Liver (tissue), 9 donors: ENCODE measurements around the gene CABLES1. TPM values are rescaled to one million over a fixed set of nuclear protein-coding genes. Genes with fewer than 3 reads are reported as not detected.

Source experiments
- DNase-seq: peaks from one replicate; pipeline ENCODE4 v3.0.0-alpha.2; 2017; ENCODE audit warnings: low spot score
- H3K27ac ChIP-seq, 2 donors: one replicate each; pipeline ENCODE4 v1.7.0; 2013; ENCODE audit warnings: inconsistent platforms in 2 of 2, low read length in 2 of 2, control low read depth in 1 of 2, low read depth in 1 of 2, mild to moderate bottlenecking in 1 of 2
- H3K27me3 ChIP-seq, 4 donors: one replicate each; pipeline versions ENCODE4 v1.6.1 to v1.7.0; 2013; ENCODE audit warnings: low read length in 3 of 4, inconsistent platforms in 1 of 4, mild to moderate bottlenecking in 1 of 4, moderate library complexity in 1 of 4; ENCODE audit not compliant: control insufficient read depth in 4 of 4, insufficient read depth in 4 of 4
- H3K36me3 ChIP-seq, 4 donors: one replicate each; pipeline versions ENCODE4 v1.6.1 to v1.7.0; 2013; ENCODE audit warnings: low read length in 3 of 4, mild to moderate bottlenecking in 3 of 4, low read depth in 1 of 4, moderate library complexity in 1 of 4; ENCODE audit not compliant: control insufficient read depth in 4 of 4, insufficient read depth in 3 of 4
- H3K4me1 ChIP-seq, 4 donors: one replicate each; pipeline versions ENCODE4 v1.6.1 to v1.7.0; 2013; ENCODE audit warnings: low read length in 3 of 4, mild to moderate bottlenecking in 3 of 4, moderate library complexity in 1 of 4; ENCODE audit not compliant: control insufficient read depth in 4 of 4, insufficient read depth in 4 of 4
- H3K4me3 ChIP-seq, 3 donors: one replicate each; pipeline versions ENCODE4 v1.6.1 to v1.7.0; 2013; ENCODE audit warnings: low read length in 3 of 3, control low read depth in 1 of 3, low read depth in 1 of 3, mild to moderate bottlenecking in 1 of 3
- H3K9ac ChIP-seq, 2 donors: one replicate each; pipeline ENCODE4 v1.7.0; 2013; ENCODE audit warnings: low read length in 2 of 2, mild to moderate bottlenecking in 2 of 2, moderate library complexity in 2 of 2, control low read depth in 1 of 2, low read depth in 1 of 2
- H3K9me3 ChIP-seq, 4 donors: one replicate each; pipeline versions ENCODE4 v1.6.1 to v1.7.0; 2013; ENCODE audit warnings: low read length in 3 of 4; ENCODE audit not compliant: control insufficient read depth in 4 of 4
- EGR1 ChIP-seq, 2 donors: IDR thresholded peaks; 2 replicates each; pipeline ENCODE4 v1.6.1; 2016 to 2018; ENCODE audit warnings: antibody characterized with exemption in 2 of 2, low read depth in 2 of 2
- FOXA1 ChIP-seq: IDR thresholded peaks from 2 replicates; pipeline ENCODE4 v1.6.1; 2016; ENCODE audit warnings: antibody characterized with exemption
- FOXA2 ChIP-seq: IDR thresholded peaks from 2 replicates; pipeline ENCODE4 v1.6.1; 2016; ENCODE audit warnings: antibody characterized with exemption
- GABPA ChIP-seq, 2 donors: IDR thresholded peaks in 1 of 2; conservative IDR thresholded peaks in 1 of 2; 2 replicates each; pipeline ENCODE4 v1.6.1; 2016; ENCODE audit warnings: antibody characterized with exemption in 2 of 2, mild to moderate bottlenecking in 1 of 2, moderate library complexity in 1 of 2
- HNF4A ChIP-seq, 2 donors: conservative IDR thresholded peaks; 2 replicates each; pipeline ENCODE4 v1.6.1; 2016; ENCODE audit warnings: antibody characterized with exemption in 2 of 2, mild to moderate bottlenecking in 2 of 2
- JUND ChIP-seq, 2 donors: IDR thresholded peaks; 2 replicates each; pipeline ENCODE4 v1.6.1; 2016; ENCODE audit warnings: antibody characterized with exemption in 2 of 2
- NR2F2 ChIP-seq: IDR thresholded peaks from 2 replicates; pipeline ENCODE4 v1.6.1; 2016; ENCODE audit warnings: antibody characterized with exemption
- RAD21 ChIP-seq, 2 donors: IDR thresholded peaks; 2 replicates each; pipeline ENCODE4 v1.6.1; 2016; ENCODE audit warnings: antibody characterized with exemption in 2 of 2, mild to moderate bottlenecking in 2 of 2
- RXRA ChIP-seq, 2 donors: IDR thresholded peaks; 2 replicates each; pipeline ENCODE4 v1.6.1; 2017 to 2018; ENCODE audit warnings: antibody characterized with exemption in 2 of 2, mild to moderate bottlenecking in 1 of 2
- SP1 ChIP-seq: IDR thresholded peaks from 2 replicates; pipeline ENCODE4 v1.6.1; 2018; ENCODE audit warnings: antibody characterized with exemption, mild to moderate bottlenecking
- TAF1 ChIP-seq: conservative IDR thresholded peaks from 2 replicates; pipeline ENCODE4 v1.6.1; 2016; ENCODE audit warnings: antibody characterized with exemption, mild to moderate bottlenecking
- YY1 ChIP-seq: IDR thresholded peaks from 2 replicates; pipeline ENCODE4 v1.6.1; 2016; ENCODE audit warnings: antibody characterized with exemption, mild to moderate bottlenecking
- WGBS: extraction: QIAGEN DNeasy Blood & Tissue Kit; methylation state at CpG from one replicate; pipeline ENCODE4 v1.1.7; 2013; 5-methylcytosine and 5-hydroxymethylcytosine counted together
- polyA plus RNA-seq, 2 donors: library from polyadenylated mRNA; stranded (reverse) in 1 of 2; unstranded in 1 of 2; fragments of 200-250 nt in 1 of 2; fragments of >200 nt in 1 of 2; fragmentation: Nextera tagmentation in 1 of 2; extraction: Ambion mirVana in 1 of 2; gene quantifications; one replicate each; pipeline versions ENCODE4 v1.2.1 to v1.2.3, GENCODE V29; 2013 to 2015
- total RNA-seq, 2 donors: library from RNA; depleted of rRNA; stranded (reverse); fragments of >200 nt; gene quantifications; one replicate each; pipeline ENCODE4 v1.2.3, GENCODE V29; 2014
- TF ChIP-seq, protein P1 (sequence below): IDR thresholded peaks from 2 replicates; pipeline ENCODE4 v1.6.1; 2016; ENCODE audit warnings: antibody characterized with exemption
- TF ChIP-seq, protein P2 (sequence below): IDR thresholded peaks from 2 replicates; pipeline ENCODE4 v1.6.1; 2016; ENCODE audit warnings: antibody characterized with exemption
- TF ChIP-seq, protein P3 (sequence below): fragments of 150-350 bp; IDR thresholded peaks from 2 replicates; pipeline ENCODE4 v1.5.1; 2017; ENCODE audit warnings: improper control_type of control experiment, low read depth, low read length; ENCODE audit not compliant: missing input control
- TF ChIP-seq, protein P4 (sequence below): IDR thresholded peaks from 2 replicates; pipeline ENCODE4 v1.6.1; 2016; ENCODE audit warnings: antibody characterized with exemption
- donor health status: healthy.
- donor health status: healthy.
- donor health status: healthy.
- donor health status: healthy.
- donor health status: healthy.

CABLES1 gene
- total and polyA plus RNA-seq, 4 donors = 3.3 to 8.9 (median 4.5) TPM

DNA sequence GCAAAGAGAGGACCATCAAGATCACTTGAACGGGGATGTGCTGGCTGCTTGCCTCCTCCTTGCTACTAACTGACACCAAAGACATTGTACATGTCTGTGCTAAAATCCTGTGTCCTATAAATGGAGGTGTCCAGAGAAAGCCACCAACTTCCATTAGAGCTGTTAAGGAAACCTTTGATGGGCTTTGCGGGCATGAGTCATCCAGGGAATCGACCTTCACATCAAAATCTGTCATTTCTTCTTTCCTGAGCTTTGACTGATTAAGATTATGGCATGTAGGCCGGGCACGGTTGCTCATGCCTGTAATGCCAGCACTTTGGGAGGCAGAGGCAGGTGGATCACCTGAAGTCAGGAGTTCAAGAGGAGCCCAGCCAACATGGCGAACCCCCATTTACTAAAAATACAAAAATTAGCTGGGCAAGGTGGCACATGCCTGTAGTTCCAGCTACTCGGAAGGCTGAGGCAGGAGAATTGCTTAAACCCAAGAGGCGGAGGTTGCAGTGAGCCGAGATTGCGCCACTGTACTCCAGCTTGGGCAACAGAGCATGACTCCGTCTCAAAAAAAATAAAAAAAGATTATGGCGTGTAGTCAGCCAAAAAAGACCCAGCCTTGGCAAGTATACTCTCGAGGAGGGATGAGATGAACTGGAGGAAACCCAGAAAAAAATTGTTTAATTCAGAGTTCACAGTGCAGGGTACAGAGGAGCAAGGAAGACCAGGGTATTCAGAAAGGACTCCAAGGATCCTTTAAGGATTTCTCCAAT is 115.8 kb downstream of the CABLES1 start:
- Histone ChIP-seq H3K4me1 (no peaks in the 10 kb centered on the region), H3K27me3 (no peaks in the 10 kb centered on the region), H3K9me3 (peaks cover 0 to 2% (median 0%) of the 10 kb centered on the region in 4 donors), H3K9ac (no peak overlapping the region), H3K27ac (no peak overlapping the region), H3K36me3 (peaks cover 0 to 17% (median 11%) of the 10 kb centered on the region in 4 donors), H3K4me3 (no peak overlapping the region)
- TF ChIP-seq, protein P1, sequence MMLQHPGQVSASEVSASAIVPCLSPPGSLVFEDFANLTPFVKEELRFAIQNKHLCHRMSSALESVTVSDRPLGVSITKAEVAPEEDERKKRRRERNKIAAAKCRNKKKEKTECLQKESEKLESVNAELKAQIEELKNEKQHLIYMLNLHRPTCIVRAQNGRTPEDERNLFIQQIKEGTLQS = no peak
- TF ChIP-seq JUND (IDR thresholded peaks at IDR 0.05) = no peak
- TF ChIP-seq FOXA2 = no peak
- no peak for TF ChIP-seq YY1
- peak in 1 of 2 donors; percentile 11 for TF ChIP-seq RXRA (IDR thresholded peaks at IDR 0.05)
- TF ChIP-seq NR2F2 = peak; percentile 43
- peak in 1 of 2 donors; percentile 16 for TF ChIP-seq RAD21 (IDR thresholded peaks at IDR 0.05)
- 82% methylated on average over 13 of the region's 13 CpGs for WGBS
- DNase-seq = no peak

DNA sequence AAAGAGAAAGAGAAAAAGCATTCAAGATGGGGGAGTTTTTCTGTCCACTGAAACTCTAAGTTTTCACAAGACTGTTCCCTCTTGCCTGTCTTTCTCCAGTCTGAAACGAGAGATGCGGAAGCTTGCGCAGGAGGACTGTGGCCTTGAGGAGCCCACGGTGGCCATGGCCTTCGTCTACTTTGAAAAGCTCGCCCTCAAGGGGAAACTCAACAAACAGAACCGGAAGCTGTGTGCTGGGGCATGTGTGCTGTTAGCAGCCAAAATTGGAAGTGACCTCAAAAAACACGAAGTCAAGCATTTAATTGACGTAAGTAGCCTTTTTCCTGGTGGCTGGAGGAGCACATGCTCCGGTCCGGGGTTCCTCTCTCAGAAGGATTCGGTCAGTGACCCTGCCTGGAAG is 118.3 kb downstream of the CABLES1 start:
- no peak overlapping the region for H3K27ac ChIP-seq
- H3K9ac ChIP-seq = no peak overlapping the region
- H3K36me3 ChIP-seq = peaks cover 0 to 21% (median 10%) of the 10 kb centered on the region in 4 donors
- H3K27me3 ChIP-seq = no peaks in the 10 kb centered on the region
- 89% methylated on average over 12 of the region's 12 CpGs for WGBS
- no peak for DNase-seq
- H3K4me3 ChIP-seq = no peak overlapping the region
- TF ChIP-seq, protein P1 = no peak
- TF ChIP-seq, protein P2, sequence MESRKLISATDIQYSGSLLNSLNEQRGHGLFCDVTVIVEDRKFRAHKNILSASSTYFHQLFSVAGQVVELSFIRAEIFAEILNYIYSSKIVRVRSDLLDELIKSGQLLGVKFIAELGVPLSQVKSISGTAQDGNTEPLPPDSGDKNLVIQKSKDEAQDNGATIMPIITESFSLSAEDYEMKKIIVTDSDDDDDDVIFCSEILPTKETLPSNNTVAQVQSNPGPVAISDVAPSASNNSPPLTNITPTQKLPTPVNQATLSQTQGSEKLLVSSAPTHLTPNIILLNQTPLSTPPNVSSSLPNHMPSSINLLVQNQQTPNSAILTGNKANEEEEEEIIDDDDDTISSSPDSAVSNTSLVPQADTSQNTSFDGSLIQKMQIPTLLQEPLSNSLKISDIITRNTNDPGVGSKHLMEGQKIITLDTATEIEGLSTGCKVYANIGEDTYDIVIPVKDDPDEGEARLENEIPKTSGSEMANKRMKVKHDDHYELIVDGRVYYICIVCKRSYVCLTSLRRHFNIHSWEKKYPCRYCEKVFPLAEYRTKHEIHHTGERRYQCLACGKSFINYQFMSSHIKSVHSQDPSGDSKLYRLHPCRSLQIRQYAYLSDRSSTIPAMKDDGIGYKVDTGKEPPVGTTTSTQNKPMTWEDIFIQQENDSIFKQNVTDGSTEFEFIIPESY = no peak
- TF ChIP-seq TAF1 (no peak), YY1 (no peak), RXRA (IDR thresholded peaks at IDR 0.05) (peak; percentile 30 to 49), GABPA (IDR thresholded peaks at IDR 0.05 in 1 of 2, conservative IDR thresholded peaks at IDR 0.05 in 1 of 2) (peak; percentile 33 to 51), HNF4A (conservative IDR thresholded peaks at IDR 0.05) (no peak), JUND (IDR thresholded peaks at IDR 0.05) (no peak), NR2F2 (peak; percentile 29), SP1 (no peak), FOXA2 (no peak), FOXA1 (no peak), EGR1 (IDR thresholded peaks at IDR 0.05; ENCODE audit: low read depth in 2 of 2) (no peak)
- TF ChIP-seq, protein P3, sequence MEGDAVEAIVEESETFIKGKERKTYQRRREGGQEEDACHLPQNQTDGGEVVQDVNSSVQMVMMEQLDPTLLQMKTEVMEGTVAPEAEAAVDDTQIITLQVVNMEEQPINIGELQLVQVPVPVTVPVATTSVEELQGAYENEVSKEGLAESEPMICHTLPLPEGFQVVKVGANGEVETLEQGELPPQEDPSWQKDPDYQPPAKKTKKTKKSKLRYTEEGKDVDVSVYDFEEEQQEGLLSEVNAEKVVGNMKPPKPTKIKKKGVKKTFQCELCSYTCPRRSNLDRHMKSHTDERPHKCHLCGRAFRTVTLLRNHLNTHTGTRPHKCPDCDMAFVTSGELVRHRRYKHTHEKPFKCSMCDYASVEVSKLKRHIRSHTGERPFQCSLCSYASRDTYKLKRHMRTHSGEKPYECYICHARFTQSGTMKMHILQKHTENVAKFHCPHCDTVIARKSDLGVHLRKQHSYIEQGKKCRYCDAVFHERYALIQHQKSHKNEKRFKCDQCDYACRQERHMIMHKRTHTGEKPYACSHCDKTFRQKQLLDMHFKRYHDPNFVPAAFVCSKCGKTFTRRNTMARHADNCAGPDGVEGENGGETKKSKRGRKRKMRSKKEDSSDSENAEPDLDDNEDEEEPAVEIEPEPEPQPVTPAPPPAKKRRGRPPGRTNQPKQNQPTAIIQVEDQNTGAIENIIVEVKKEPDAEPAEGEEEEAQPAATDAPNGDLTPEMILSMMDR = no peak
- TF ChIP-seq, protein P4, sequence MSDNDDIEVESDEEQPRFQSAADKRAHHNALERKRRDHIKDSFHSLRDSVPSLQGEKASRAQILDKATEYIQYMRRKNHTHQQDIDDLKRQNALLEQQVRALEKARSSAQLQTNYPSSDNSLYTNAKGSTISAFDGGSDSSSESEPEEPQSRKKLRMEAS = no peak
- no peaks in the 10 kb centered on the region for H3K4me1 ChIP-seq
- H3K9me3 ChIP-seq = peaks cover 0 to 2% (median 0%) of the 10 kb centered on the region in 4 donors
